NOMO-1 treated with dmso at 0.1 percent for 144 hours (cell line): ENCODE data around the gene SCUBE1.
"Not testable (repeated sequence)": the region's sequence is repeated elsewhere in the genome, so short reads cannot be mapped to it uniquely, and the experiment has no call there.

Source experiments
- DNase-seq: peaks from one replicate; lab custom pipeline; 2025; ENCODE audit not compliant: unreplicated experiment; lab: John Stamatoyannopoulos, UW

Gene SCUBE1

GRCh38 chr22:43360576-43360975 is 17.4 kb upstream of the SCUBE1 start:
- DNase-seq: no peak

GRCh38 chr22:43356881-43357280 is 13.7 kb upstream of the SCUBE1 start:
- no peak for DNase-seq

- not testable (repeated sequence) for DNase-seq
Measured at GRCh38 chr22:43355688-43356087, 12.5 kb upstream of the SCUBE1 start.

GRCh38 chr22:43351966-43352345 is 8.8 kb upstream of the SCUBE1 start:
- DNase-seq: no peak

DNA sequence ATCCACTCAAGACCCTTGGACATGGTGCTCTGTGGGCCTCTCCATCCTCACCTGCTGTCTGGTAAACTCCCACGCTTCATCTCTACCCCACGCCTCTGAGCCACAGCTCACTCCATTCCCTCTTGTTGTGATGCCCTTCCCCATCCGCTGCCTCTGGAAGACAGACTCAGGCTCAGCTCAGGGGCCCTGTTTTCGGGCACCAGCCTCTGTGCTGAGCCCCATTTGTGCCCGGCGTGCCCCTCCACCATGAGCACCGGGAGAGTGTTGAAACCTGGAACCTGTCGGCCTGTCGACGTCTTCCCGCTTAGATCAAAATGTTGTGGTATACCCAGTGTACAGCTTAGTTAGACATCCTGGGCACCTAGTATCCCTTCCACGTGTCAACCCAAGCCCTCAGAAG is 6.5 kb upstream of the SCUBE1 start:
- DNase-seq: no peak

DNA sequence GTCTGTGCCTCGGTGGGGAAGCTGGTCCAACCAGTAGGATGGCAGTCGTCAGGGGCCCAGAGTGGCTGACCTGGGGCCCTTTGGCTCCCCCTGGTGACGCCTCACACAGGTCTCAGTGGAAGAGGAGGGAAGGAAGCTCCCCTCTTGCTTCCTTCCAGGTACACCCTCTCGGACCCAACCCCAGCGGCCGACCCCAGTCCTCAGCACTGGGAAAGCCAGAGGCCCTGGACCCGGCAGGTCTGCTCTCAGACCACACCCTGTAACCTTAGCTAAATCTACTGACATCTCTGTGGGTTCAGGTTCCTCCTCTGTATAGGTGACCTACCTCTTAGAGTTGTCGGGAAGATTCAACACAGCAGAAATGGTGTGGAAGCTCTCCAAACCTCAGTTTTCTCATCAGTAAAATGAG is 3.4 kb upstream of the SCUBE1 start:
- DNase-seq: peak; percentile 21

DNA sequence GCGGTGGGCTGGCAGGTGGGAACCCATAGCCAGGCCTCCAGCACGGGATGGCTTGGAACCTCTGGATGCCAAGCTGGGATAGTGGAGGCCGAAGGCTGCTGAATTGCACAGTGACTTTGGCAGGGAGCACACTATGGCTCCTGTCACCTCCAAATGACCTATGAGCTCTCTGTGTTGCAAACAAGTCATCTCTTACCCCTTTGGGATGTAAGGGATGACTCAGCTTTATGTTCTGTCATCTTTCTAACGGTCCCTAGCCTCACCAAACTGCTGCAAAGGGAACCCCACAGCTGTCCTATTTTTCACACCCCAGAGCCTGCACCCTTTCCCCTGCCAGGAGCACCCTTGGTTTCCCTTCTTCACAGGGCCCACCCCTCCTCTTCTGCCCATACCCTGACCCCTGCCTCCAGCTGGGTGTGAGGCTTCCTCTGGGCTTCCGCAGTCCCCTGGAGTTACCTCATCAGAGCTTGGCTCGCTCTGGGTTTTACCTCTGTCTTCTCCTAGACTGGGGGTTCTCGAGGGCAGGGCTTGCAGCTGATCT is 2.7 kb upstream of the SCUBE1 start:
- DNase-seq: peak; percentile 19

DNA sequence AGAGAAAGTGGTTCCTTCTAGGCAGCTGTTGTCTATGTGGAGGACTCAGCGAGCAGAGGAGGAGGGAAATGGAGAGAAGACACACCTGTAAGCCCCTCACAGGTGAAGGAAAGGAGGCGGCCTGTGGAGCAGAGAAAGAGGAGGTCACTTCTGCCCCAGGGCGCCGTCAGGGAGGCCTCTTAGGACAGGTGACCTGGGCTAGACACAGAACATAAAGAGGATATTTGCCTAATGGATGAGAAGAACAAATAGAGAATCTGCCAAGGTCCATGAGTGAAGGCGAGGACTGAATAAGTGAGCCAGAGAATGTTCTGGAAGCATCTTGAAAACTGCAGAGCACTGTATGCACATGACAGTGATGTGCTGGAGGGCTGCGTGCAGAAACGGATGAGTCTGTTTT is 2.2 kb upstream of the SCUBE1 start:
- no peak for DNase-seq

DNA sequence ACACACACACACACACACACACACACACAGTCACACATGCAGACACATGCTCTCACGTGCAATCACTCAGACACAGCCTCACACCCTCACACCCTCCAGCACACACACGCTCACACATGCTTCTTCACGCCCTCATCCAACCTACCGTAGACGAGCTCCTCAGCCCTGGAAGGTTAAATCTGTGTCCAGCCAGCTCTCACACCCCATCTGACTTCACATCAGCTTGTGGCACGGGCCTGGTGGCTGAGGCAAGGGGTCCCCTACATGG is 1.3 kb upstream of the SCUBE1 start:
- no peak for DNase-seq

GRCh38 chr22:43343670-43344519 is 723 bp upstream of the SCUBE1 start:
- no peak for DNase-seq

- no peak for DNase-seq
Measured at GRCh38 chr22:43342347-43343261, 568 bp downstream of the SCUBE1 start.

- DNase-seq: no peak
Measured at GRCh38 chr22:43341565-43341964, 1.6 kb downstream of the SCUBE1 start.

GRCh38 chr22:43338766-43339345 is 4.3 kb downstream of the SCUBE1 start:
- DNase-seq: no peak

GRCh38 chr22:43337946-43338345 is 5.2 kb downstream of the SCUBE1 start:
- DNase-seq: no peak

GRCh38 chr22:43337385-43337784 is 5.8 kb downstream of the SCUBE1 start:
- DNase-seq: no peak

- no peak for DNase-seq
Measured at GRCh38 chr22:43334378-43334777, 8.8 kb downstream of the SCUBE1 start.

GRCh38 chr22:43333978-43334377 is 9.2 kb downstream of the SCUBE1 start:
- DNase-seq: no peak

DNA sequence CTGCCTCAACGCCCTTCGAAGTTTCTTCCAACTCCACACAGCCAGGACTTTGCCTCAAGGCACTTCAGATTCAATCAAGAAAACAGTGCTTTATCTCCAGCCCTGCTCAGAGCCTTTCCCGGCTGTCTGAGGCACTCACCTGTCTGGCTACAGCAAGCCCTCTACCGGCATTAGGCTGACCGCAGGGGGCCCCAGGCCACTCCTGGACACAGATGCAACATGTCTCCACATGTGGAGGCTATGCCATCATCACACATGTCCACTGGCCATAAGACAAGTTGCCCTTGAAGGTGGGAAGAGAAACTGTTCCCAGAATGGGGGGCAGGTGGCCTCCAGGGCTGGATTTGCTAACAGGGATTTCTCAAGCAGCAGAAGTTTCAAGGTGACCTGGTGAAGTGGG is 10.0 kb downstream of the SCUBE1 start:
- no peak for DNase-seq

GRCh38 chr22:43331698-43332097 is 11.5 kb downstream of the SCUBE1 start:
- no peak for DNase-seq

DNA sequence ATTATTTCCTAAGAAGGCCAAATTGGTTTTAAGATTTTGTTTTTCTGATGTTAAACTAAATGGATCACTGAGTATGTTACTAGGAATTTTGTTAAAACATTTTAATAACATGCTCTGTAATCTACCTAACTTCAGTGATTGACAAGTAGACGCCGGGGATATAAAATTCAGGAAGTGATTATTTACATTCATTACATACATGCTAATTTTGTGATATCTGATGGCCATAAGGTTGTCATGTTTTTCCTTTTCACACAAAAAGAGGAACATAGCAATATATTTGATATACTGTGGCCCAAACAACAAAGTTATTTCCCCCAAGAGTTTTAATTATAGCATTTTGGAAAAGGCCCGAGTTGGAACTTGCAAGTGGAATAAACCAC is 12.1 kb downstream of the SCUBE1 start:
- no peak for DNase-seq

DNA sequence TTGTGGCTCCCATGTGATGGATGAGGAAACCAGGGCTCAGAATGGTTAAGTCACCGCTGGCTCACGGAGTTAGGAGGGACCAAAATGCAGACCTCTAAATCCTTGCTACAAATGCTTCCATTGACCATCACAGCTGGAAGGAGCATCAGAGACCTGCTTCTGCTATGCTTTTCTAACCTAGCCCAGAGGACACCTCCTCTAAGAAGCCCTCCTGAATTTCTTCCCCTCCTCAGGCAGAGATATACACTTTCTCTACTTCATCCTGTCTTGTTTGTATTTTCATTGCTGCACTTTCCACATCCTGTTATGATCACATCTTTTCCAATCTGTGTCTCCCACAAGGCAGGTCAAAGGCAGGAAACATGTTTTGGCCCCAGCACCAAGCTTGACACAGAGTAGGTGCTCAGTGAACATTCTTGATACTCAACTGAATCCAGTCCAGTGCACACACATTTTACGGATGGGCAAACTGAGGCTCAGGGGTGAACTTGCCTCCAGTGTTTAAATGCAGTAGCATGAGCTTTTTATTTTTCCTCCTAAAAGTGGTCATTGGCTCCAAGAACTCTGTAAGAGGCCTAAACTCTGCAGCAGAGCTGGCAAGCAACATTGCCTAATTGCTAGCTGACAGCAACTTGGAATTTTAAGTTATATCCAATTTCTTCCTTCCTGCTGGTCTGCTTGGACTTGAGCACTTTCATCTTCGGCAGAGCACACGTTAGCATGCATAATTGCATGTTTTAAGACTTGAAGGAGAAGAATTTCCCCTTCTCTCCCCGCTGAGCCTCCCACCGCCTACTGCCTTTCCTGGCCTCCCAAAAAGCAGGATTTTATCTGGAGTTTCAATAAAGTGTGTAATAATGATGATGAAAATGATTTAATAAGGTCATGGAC is 12.7 kb downstream of the SCUBE1 start:
- DNase-seq: no peak
